Upper lobe of left lung (tissue), 4 donors: ENCODE results near the gene EFCAB8.
"Not testable (repeated sequence)": the region's sequence is repeated elsewhere in the genome, so short reads cannot be mapped to it uniquely, and the experiment has no call there.

Source experiments
- CTCF ChIP-seq, 6 experiments: fragments of 450-650 bp in 4 of 6; fragments of 200-600 bp in 2 of 6; sonication (generic) in 2 of 6; IDR thresholded peaks; one replicate each; pipeline ENCODE4 v1.5.1; 2016 to 2019; ENCODE audit warnings: antibody characterized with exemption in 6 of 6
- EP300 ChIP-seq, 4 donors: sonication (generic); formaldehyde crosslinking; IDR thresholded peaks; one replicate each; pipeline ENCODE4 v1.5.1; 2017; ENCODE audit warnings: antibody characterized with exemption in 4 of 4, control low read depth in 2 of 4
- POLR2A ChIP-seq, 4 donors: fragments of 450-650 bp; IDR thresholded peaks; one replicate each; pipeline ENCODE4 v1.5.1; 2016 to 2017; ENCODE audit warnings: antibody characterized with exemption in 4 of 4, mild to moderate bottlenecking in 2 of 4
- POLR2AphosphoS5 ChIP-seq, 2 donors: sonication (generic); formaldehyde crosslinking; IDR thresholded peaks; one replicate each; pipeline ENCODE4 v1.5.1; 2017; ENCODE audit warnings: antibody characterized with exemption in 2 of 2

GRCh38 chr20:32904678-32905077 is 46.0 kb downstream of the EFCAB8 start:
- not testable (repeated sequence) for TF ChIP-seq CTCF, POLR2AphosphoS5, POLR2A, EP300 (IDR thresholded peaks at IDR 0.05)
